Progenitor cell of endocrine pancreas (in vitro differentiated cells): ENCODE measurements around the gene FOXP2. TPM values are rescaled to one million over a fixed set of nuclear protein-coding genes. Genes with fewer than 3 reads are reported as not detected.
"Not testable (repeated sequence)": the region's sequence is repeated elsewhere in the genome, so short reads cannot be mapped to it uniquely, and the experiment has no call there.

Source experiments
- DNase-seq: peaks from one replicate; pipeline ENCODE4 v3.0.0; 2021; ENCODE audit warnings: low spot score; ENCODE audit not compliant: unreplicated experiment
- H3K27ac Mint-ChIP-seq: 2 replicates; pipeline ENCODE4 v1.8.0; 2021; ENCODE audit warnings: mild to moderate bottlenecking, moderate library complexity, mixed read lengths
- H3K27me3 Mint-ChIP-seq: 2 replicates; pipeline ENCODE4 v1.8.0; 2021; ENCODE audit warnings: mixed read lengths
- H3K36me3 Mint-ChIP-seq: 2 replicates; pipeline ENCODE4 v1.8.0; 2022; ENCODE audit warnings: mixed read lengths; ENCODE audit not compliant: insufficient read depth
- H3K4me1 Mint-ChIP-seq: 2 replicates; pipeline ENCODE4 v1.8.0; 2021; ENCODE audit warnings: low read depth, mixed read lengths
- H3K4me3 Mint-ChIP-seq: 2 replicates; pipeline ENCODE4 v1.8.0; 2021; ENCODE audit warnings: low read depth, mild to moderate bottlenecking, moderate library complexity, mixed read lengths
- H3K9me3 Mint-ChIP-seq: 2 replicates; pipeline ENCODE4 v1.8.0; 2021; ENCODE audit warnings: low read depth, mixed read lengths
- CTCF ChIP-seq: fragments of 200-600 bp; sonication (generic); IDR thresholded peaks from one replicate; pipeline ENCODE4 v1.5.0; 2021; ENCODE audit warnings: antibody characterized with exemption, mild to moderate bottlenecking; ENCODE audit not compliant: unreplicated experiment
- total RNA-seq: library from RNA; stranded (reverse); gene quantifications from 2 replicates; pipeline ENCODE4 v1.2.1, GENCODE V29; 2021

FOXP2 gene
- total RNA-seq, 1 donor from 2014 or later, result 5.8 TPM

- H3K9me3 Mint-ChIP-seq, result peaks cover 3% of the 10 kb centered on the region
- DNase-seq, result no peak
- no peaks in the 10 kb centered on the region for H3K4me1 Mint-ChIP-seq
- H3K27ac Mint-ChIP-seq, result no peak overlapping the region
- no peak for TF ChIP-seq CTCF
- no peak overlapping the region for H3K4me3 Mint-ChIP-seq
- H3K36me3 Mint-ChIP-seq, result peaks cover 1% of the 10 kb centered on the region
- H3K27me3 Mint-ChIP-seq, result no peaks in the 10 kb centered on the region
Measured at GRCh38 chr7:114554781-114555537, 140.3 kb downstream of the FOXP2 start.

- no peaks in the 10 kb centered on the region for H3K4me1 Mint-ChIP-seq
- H3K9me3 Mint-ChIP-seq, result no peaks in the 10 kb centered on the region
- no peak overlapping the region for H3K4me3 Mint-ChIP-seq
- no peak for TF ChIP-seq CTCF
- no peaks in the 10 kb centered on the region for H3K36me3 Mint-ChIP-seq
- no peak for DNase-seq
- no peaks in the 10 kb centered on the region for H3K27me3 Mint-ChIP-seq
- no peak overlapping the region for H3K27ac Mint-ChIP-seq
Measured at GRCh38 chr7:114567416-114567815, 152.8 kb downstream of the FOXP2 start.

- TF ChIP-seq CTCF, result no peak
- no peak overlapping the region for H3K27ac Mint-ChIP-seq
- no peak for DNase-seq
- no peaks in the 10 kb centered on the region for H3K27me3 Mint-ChIP-seq
- H3K9me3 Mint-ChIP-seq, result no peaks in the 10 kb centered on the region
- no peak overlapping the region for H3K4me3 Mint-ChIP-seq
- H3K36me3 Mint-ChIP-seq, result no peaks in the 10 kb centered on the region
- H3K4me1 Mint-ChIP-seq, result no peaks in the 10 kb centered on the region
Measured at GRCh38 chr7:114569220-114569619, 154.6 kb downstream of the FOXP2 start.

GRCh38 chr7:114574384-114574783 is 159.8 kb downstream of the FOXP2 start:
- Mint-ChIP-seq H3K27me3 (no peaks in the 10 kb centered on the region), H3K36me3 (no peaks in the 10 kb centered on the region), H3K4me3 (no peak overlapping the region), H3K9me3 (no peaks in the 10 kb centered on the region), H3K27ac (no peak overlapping the region), H3K4me1 (no peaks in the 10 kb centered on the region)
- DNase-seq, result no peak
- no peak for TF ChIP-seq CTCF

GRCh38 chr7:114575098-114575497 is 160.5 kb downstream of the FOXP2 start:
- no peak for TF ChIP-seq CTCF
- H3K27me3 Mint-ChIP-seq, result no peaks in the 10 kb centered on the region
- H3K27ac Mint-ChIP-seq, result no peak overlapping the region
- DNase-seq, result no peak
- no peaks in the 10 kb centered on the region for H3K9me3 Mint-ChIP-seq
- H3K36me3 Mint-ChIP-seq, result no peaks in the 10 kb centered on the region
- H3K4me3 Mint-ChIP-seq, result no peak overlapping the region
- H3K4me1 Mint-ChIP-seq, result no peaks in the 10 kb centered on the region

GRCh38 chr7:114580963-114581362 is 166.3 kb downstream of the FOXP2 start:
- not testable (repeated sequence) for H3K4me1 Mint-ChIP-seq

More at GRCh38 chr7:114580963-114581362, 166.3 kb downstream of the FOXP2 start:
- not testable (repeated sequence) for H3K9me3 Mint-ChIP-seq, DNase-seq, H3K36me3 Mint-ChIP-seq, H3K4me3 Mint-ChIP-seq, H3K27ac Mint-ChIP-seq, H3K27me3 Mint-ChIP-seq
